Suppressor macrophage treated with lipopolysaccharide for 4 hours (primary cell): ENCODE measurements around the gene CCDC149.

ENCODE experiments used
- DNase-seq: peaks from one replicate; pipeline ENCODE4 v3.0.0-alpha.2; 2020

CCDC149 gene

DNA sequence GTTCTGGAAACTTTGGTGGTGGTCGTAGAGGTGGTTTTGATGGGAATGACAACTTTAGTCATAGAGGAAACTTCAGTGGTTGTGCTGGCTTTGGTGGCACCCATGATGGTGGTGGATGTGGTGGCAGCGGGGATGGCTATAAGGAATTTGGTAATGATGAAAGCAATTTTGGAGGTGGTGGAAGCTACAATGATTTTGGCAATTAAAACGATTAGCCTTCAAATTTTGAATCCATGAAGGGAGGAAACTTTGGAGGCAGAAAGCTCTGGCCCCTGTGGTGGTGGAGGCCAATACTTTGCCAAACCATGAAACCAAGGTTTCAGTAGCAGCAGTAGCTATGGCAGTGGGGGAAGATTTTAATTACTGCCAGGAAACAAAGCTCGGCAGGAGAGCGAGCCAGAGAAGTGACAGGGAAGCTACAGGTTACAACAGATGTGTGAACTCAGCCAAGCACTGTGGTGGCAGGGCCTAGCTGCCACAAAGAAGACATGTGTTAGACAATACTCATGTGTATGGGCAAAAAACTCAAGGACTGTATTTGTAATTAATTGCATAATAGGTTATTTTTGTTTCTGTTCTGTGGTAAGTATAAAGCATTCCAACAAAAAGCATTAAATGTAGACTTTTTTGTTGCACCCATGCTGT is 140.7 kb downstream of the CCDC149 start:
- no peak for DNase-seq

DNA sequence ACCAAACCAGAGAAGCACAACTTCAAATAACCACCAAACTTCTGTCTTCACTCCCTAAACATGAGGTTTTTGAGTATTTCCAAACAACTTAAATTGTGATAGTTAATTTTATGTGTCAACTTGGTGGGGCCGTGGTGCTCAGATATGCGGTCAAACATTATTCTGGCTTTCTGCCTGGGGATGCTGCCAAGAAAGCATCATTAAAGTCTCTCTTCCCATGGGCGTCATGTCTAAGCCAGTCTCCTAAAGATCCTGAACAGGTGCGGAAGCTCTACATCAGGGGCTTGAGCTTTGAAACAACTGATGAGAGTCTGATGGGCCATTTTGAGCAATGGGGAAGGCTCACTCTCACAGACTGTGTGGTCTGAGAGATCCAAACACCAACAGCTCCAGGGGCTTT is 141.6 kb downstream of the CCDC149 start:
- no peak for DNase-seq

DNA sequence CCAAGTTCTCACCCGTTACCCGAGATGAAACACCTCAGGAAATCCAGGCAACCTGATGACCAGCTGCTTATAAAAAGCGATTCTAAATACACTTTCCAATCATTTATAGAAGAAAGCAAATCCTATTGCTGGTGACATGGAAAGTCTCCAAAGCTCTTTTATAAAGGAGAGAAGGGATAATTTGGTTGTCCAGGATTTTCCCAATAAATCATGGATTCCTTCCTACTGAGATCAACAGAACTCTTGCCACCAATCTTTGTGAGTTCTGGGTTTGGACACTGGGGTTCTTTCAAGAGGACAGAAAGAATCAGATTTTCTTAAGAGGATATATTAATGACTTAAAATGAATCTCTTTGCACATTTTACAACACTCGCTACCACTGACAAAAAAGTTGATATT is 142.2 kb downstream of the CCDC149 start:
- DNase-seq = no peak

DNA sequence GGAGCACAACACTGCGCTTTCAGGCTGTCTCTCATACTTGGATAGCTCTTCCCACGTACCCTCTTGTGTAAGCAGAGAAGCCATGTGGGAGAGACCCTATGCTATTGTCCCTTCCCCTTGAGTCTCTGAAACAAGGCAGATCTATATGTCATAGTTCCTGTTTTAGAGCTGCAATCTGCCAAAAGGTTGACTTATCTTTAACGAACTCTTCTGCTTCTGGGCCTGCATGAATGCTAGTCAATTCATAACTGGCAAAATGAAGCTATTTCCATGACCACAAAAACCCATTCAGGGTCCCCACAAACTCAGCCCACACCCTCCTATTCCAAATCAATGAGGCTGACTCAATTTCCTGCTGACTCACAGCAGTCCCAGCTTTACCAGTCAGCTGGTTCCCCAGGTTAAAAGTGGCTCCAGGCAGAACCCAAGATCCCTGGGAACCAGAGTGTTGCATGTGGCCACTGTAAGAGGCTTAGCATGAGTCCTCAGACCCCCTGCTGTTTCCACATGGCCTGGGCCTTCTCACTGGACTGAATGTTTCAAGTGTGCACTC is 142.7 kb downstream of the CCDC149 start:
- DNase-seq = peak; percentile 50

DNA sequence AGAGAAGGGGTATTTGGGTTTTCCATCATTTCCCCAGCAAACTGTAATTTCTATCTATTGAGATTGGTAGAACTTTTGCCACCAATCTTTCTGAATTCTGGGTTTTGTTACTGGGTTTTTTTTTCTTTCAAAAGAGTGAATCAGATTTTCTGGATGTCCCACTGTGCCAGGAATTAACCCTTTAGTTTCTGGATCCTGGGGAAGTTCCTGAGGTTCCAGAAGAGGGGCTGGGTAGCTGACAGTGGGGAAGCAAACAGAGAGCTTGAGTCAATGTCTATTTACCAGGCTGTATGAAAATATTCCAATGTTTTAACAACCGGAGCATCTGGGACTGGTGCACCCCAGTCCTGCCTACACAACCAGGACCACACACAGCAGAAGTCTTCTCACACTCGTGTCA is 143.3 kb downstream of the CCDC149 start:
- no peak for DNase-seq

DNA sequence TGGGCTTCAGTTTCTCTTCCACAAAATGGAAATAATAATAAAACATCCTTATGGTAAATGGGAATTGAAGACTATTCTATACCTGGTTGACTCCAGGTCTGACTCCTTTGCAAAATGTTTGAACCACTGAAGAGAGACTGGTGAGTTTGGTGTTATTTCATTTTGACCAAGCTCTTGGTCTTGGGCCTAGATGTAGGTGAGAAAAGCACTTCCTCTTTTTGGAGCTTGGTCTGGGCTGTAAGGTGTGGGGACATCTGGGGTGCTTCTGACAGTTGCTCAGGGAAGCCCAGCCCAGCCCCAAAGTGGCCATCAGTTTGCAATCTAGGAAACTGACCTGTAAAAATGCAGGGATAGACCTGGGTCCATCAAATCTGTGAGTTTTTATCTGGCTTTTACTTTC is 144.2 kb downstream of the CCDC149 start:
- no peak for DNase-seq

DNA sequence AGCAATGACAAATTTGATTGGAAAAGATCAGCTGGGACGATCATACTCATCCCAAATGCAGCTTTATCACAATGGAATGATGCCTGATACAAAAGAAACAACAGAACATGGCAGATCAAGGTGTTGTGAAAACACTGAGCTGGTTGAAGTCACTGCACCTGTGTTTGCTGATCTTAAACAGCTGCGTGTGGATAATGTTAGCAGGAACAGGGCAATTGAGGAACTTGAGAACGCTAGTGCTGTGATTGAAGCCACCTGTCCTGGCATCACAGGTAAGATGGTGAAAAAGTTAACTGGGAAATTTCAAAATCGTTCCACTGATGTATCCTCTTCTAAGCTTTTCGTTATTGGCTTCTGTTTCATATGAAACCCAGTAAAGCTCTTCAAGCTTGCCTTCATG is 144.8 kb downstream of the CCDC149 start:
- no peak for DNase-seq

DNA sequence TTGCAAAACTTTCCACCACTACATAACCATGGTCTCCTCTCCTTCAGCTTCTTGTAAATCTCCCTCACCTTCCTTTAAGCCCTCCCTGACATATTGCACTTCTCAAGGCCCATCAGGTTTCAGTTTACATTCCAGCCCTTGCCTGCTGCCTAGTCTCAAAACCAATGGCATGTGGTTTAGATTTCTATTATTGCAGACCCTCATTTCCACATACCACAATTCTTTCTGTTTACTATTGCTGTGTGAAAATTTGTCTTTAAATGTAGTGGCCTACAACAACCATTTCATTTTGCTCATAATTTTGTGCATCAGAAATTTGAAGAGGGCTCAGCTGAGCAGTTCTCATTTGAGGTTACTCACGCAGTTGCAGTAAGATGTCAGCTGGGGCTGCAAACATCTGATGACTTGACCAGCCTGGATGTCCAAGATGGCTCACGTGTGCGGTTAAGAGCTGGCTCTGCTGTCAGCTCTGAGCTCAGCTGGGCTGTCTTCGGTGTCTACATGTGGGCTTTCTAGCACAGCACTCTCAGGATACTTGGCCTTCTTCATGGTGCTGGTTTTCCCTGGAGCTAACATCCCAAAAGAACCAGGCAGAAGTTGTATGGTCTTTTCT is 147.4 kb downstream of the CCDC149 start:
- DNase-seq = no peak

DNA sequence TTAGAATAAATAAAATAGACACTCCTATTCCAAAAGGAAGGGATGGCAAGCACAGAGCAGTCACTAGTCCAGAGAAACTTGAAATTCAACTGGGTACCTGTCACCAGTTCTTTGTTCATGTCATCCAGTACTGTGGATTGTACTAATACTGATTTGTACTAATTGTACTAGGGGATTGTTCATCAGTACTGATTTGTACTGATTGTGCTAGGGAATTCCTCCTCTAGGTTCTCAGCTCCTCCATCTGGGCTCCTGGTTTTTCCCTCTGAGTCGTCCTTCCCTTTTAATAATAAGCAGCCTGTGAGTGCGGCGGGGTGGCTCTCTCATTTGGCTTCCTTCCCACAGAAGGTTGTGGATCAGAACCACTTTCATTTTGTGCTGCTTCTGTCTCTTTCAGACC is 148.5 kb downstream of the CCDC149 start:
- DNase-seq = peak; percentile 53

DNA sequence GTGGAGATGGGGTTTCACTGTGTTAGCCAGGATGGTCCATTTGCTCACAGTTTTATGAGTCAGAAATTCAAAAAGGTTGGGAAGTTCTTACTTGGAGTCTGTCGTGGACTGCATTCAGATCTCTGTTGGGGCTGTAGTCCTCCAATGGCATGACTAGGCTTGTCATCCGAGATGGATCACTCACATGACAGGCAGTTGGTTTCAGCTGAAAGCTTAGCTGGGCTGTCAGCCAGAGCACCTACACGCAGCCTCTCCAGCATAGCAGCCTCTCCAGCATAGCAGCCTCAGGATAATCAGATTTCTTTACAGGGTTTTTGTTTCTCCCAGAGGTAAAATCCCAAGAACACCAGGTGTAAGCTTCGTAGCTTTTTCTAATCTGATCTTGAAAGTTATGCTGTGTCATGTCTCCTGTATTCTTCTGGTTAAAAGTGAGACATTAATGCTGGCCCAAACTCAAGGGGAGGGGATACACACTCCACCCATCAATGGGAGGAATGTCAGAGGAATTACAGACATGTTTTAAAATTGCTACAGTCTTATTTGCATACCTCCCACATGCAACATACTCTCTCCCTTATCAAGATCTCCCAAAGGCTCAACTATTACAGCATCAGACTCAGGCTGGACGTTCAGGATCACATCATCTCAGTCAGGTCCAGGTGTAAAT is 149.1 kb downstream of the CCDC149 start:
- no peak for DNase-seq
